Gastrocnemius medialis (tissue), 4 donors: ENCODE results near the gene PRDM16.

ENCODE experiments used
- CTCF ChIP-seq, 5 experiments: fragments of 450-650 bp in 3 of 5; fragments of 200-600 bp in 2 of 5; sonication (generic) in 2 of 5; IDR thresholded peaks in 4 of 5; conservative IDR thresholded peaks in 1 of 5; 1 replicate in 4 of 5; 2 replicates in 1 of 5; pipeline ENCODE4 v1.5.1; 2016 to 2019; ENCODE audit warnings: antibody characterized with exemption in 5 of 5, mild to moderate bottlenecking in 3 of 5, moderate library complexity in 3 of 5
- POLR2A ChIP-seq, 2 donors: fragments of 450-650 bp; IDR thresholded peaks; one replicate each; pipeline ENCODE4 v1.6.1; 2017; ENCODE audit warnings: antibody characterized with exemption in 2 of 2, mild to moderate bottlenecking in 2 of 2, moderate library complexity in 2 of 2

GRCh38 chr1:3471356-3472087 lies 402.5 kb downstream of the PRDM16 start:
- TF ChIP-seq CTCF (IDR thresholded peaks at IDR 0.05 in 4 of 5, conservative IDR thresholded peaks at IDR 0.05 in 1 of 5) (peak; percentile 44 to 70 (median 64)), POLR2A (IDR thresholded peaks at IDR 0.05) (no peak)
